Activated naive CD4-positive, alpha-beta T cell treated with anti-CD3 and anti-CD28 coated beads, Interleukin-2, amount 10 ng/mL, durations not matched to agents 7 days and 5 days (primary cell): ENCODE measurements around the gene MXD3.

ENCODE experiments used
- CTCF ChIA-PET: fragments of 350-600 bp; sonication (Branson Sonifier 250); formaldehyde crosslinking; loops from one replicate; lab custom pipeline; 2021; ENCODE audit warnings: antibody characterized with exemption; lab: Charles Lee
- DNase-seq: peaks from one replicate; pipeline ENCODE4 v3.0.0-alpha.2; 2020
- H3K27ac Mint-ChIP-seq: one replicate; pipeline ENCODE4 v1.8.0; 2021; ENCODE audit warnings: mild to moderate bottlenecking, moderate library complexity, mixed read lengths
- H3K27me3 Mint-ChIP-seq: one replicate; pipeline ENCODE4 v1.8.0; 2021; ENCODE audit warnings: mild to moderate bottlenecking, mixed read lengths
- H3K36me3 Mint-ChIP-seq: one replicate; pipeline ENCODE4 v1.8.0; 2021; ENCODE audit warnings: mixed read lengths
- H3K4me1 Mint-ChIP-seq: one replicate; pipeline ENCODE4 v1.8.0; 2021; ENCODE audit warnings: mixed read lengths
- H3K4me3 Mint-ChIP-seq: one replicate; pipeline ENCODE4 v1.8.0; 2021; ENCODE audit warnings: mild to moderate bottlenecking, moderate library complexity, mixed read lengths
- H3K9me3 Mint-ChIP-seq: one replicate; pipeline ENCODE4 v1.8.0; 2021; ENCODE audit warnings: mixed read lengths

MXD3 gene

DNA sequence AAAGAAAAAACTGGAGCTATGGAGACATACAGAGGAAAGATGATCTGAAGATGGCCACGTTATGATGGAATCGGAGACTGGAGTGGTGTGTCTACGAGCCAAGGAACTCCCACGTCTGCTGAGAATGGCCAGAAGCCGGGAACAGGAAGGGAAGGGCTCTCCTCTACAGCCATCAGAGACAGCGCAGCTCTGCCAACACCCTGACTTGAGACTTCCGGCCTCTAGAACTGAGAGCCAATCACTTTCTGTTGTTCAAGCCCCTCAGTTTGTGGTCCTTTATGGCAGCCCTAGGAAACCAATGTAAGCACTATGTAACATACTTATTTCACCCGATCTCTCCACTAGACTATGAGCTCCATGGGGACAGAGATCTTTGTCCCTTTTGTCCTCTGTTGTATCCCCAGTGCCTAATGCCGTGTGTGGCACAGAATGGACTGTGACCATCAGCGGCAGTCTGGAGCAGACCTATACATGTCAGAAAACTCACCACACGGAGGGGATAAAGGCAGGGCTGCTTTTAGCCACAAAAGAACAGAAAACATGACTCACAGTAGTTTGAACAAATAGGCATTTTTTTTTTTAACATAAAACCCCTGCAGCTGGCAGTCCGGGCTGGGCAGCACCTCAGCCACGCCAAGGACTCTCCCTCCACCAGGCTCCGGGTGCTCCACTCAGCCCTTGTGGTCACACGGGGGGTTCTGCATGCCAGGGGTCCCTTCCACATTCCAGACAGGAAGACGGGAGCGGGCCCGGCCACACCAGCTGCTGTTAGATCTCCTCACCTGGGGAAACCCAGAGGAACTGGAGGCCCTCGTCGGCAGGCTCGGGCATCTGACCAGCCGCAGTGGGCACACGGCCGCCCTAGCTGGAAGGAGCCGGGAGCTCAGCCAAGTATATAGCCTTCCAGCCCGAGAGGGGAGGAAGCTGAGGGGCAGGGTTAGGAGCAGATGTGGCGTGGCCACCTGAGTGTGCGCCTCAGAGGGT is 16.1 kb upstream of the MXD3 start:
- Mint-ChIP-seq H3K9me3 (no peaks in the 10 kb centered on the region), H3K27ac (peak overlapping the region; percentile 59), H3K4me3 (no peak overlapping the region), H3K27me3 (no peaks in the 10 kb centered on the region), H3K36me3 (peaks cover 22% of the 10 kb centered on the region), H3K4me1 (peaks cover 24% of the 10 kb centered on the region)
- CTCF ChIA-PET, result interaction anchor here (1.0 to 2.3 kb wide), 2 partner anchors 9 to 12 kb away, joined by 4 to 10 read pairs; no protein-coding TSS in a partner anchor
- DNase-seq, result no peak

DNA sequence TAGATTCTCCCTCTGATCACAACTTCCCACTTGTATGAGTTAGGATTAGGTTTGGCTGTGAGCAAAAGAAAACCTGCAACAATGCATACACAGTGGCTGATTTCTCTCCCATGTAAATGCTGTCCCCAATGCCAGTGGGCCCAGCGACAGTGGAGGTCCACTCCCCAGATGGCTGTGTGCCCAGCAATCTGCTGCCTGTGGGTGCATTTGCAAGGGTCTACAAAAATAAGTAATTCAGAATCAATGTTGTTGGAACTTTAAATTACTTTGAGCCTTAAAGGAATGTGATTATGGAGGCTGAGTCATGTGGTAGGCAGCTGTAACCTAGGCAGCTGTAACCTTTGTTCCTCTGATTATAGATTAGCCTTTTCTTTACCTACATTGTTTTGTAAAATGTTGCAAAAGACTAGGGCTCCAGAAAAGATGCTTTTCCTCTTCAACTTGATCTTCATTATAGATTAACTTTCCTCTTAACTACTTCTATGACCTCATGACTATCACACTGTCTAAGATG is 14.2 kb upstream of the MXD3 start:
- CTCF ChIA-PET, result interaction anchor here (1.1 kb wide), 1 partner anchor 9 kb away, joined by 4 read pairs; no protein-coding TSS in a partner anchor
- no peak overlapping the region for H3K4me3 Mint-ChIP-seq
- H3K9me3 Mint-ChIP-seq, result no peaks in the 10 kb centered on the region
- H3K36me3 Mint-ChIP-seq, result peaks cover 21% of the 10 kb centered on the region
- no peak overlapping the region for H3K27ac Mint-ChIP-seq
- H3K27me3 Mint-ChIP-seq, result no peaks in the 10 kb centered on the region
- H3K4me1 Mint-ChIP-seq, result peaks cover 26% of the 10 kb centered on the region
- no peak for DNase-seq

DNA sequence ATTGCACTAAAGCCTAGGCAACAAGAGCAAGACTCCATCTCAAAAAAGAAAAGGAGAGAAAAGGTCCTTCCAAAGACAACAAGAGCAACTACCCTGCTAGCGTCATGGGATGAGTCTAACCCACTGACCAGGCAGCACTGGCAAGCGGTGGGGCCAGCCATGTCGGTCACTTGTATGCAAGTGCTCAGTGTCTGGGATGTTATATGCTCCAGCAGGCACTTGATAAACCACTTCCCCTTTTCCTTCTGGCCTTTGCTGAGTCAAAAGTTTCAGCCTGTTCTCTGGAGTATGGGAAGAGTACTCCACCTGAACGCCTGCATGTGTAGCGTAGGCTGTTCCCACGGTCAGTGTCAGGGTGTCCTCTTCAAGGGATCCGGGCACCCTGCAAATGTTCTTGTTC is 9.2 kb upstream of the MXD3 start:
- peaks cover 20% of the 10 kb centered on the region for H3K36me3 Mint-ChIP-seq
- peaks cover 3% of the 10 kb centered on the region for H3K9me3 Mint-ChIP-seq
- CTCF ChIA-PET, result interaction anchor here (1.2 to 3.4 kb wide), 3 partner anchors 50 to 208 kb away, joined by 3 to 18 read pairs (median 4); no protein-coding TSS in a partner anchor
- no peak for DNase-seq
- no peaks in the 10 kb centered on the region for H3K27me3 Mint-ChIP-seq
- H3K4me1 Mint-ChIP-seq, result peaks cover 38% of the 10 kb centered on the region
- H3K27ac Mint-ChIP-seq, result no peak overlapping the region
- no peak overlapping the region for H3K4me3 Mint-ChIP-seq

DNA sequence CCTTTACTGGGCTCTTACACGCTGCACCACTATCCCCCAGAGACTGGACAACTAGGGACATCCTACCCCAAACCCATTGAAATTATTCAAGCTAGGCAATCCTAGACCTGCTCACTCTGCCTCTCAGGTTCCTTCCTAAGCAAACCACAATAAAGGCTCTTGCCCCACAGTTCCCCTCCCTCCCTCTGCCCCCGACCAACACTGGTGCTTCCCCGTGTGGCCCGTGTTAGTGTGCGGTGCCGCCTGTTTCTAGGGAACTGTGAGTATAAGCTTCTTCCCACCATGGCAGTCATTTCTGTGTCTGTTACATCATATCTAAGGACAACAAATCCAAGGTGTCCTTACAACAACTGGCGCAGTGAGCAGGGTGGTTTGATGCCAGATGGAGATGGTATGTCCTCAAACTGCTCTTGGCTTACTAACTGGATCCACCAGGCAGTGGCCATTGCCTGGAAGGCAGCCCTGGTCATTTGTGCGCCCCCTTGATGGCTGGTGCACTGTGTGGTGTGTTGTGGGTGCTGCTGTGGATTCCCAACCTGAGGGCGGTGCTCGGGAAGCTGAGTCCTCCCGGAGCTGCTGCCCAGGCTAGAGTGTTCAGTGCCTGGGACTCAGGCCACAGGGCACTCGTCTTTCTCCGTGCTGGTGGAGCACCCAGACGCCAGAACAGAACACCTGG is 8.4 kb upstream of the MXD3 start:
- H3K4me3 Mint-ChIP-seq, result no peak overlapping the region
- H3K27ac Mint-ChIP-seq, result peak overlapping the region; percentile 2
- DNase-seq, result no peak
- peaks cover 20% of the 10 kb centered on the region for H3K36me3 Mint-ChIP-seq
- no peaks in the 10 kb centered on the region for H3K27me3 Mint-ChIP-seq
- H3K9me3 Mint-ChIP-seq, result peaks cover 3% of the 10 kb centered on the region
- peaks cover 41% of the 10 kb centered on the region for H3K4me1 Mint-ChIP-seq
- CTCF ChIA-PET, result interaction anchor here (0.9 to 4.4 kb wide), 10 partner anchors 10 to 207 kb away, joined by 3 to 22 read pairs (median 7); no protein-coding TSS in a partner anchor

DNA sequence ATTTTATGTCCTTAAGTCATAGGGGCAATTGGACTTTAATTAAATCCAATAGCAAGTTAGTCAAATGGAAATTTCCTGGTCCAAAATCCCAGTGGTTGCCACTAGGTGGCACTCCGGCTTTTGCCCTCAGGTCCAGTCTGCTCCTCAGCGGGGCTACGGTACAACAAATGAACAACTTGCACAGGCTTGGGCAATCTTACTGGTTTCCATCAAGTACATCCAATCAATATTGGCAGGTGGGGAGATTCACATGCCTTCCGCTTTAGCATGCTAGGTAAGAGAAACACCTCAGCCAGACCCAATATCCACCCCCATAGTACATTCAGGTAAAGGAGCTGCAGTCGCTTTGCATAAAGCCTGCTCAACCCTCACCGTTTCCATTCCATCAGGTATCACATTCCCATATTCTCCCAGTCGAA is 6.3 kb upstream of the MXD3 start:
- peaks cover 3% of the 10 kb centered on the region for H3K9me3 Mint-ChIP-seq
- CTCF ChIA-PET, result interaction anchor here (0.7 to 7.7 kb wide), 28 partner anchors 8 to 206 kb away, joined by 3 to 60 read pairs (median 4); partner anchors contain the start of genes LMAN2 and SLC34A1
- peak; percentile 85 for DNase-seq
- no peak overlapping the region for H3K27ac Mint-ChIP-seq
- H3K4me3 Mint-ChIP-seq, result no peak overlapping the region
- H3K27me3 Mint-ChIP-seq, result no peaks in the 10 kb centered on the region
- H3K4me1 Mint-ChIP-seq, result peaks cover 44% of the 10 kb centered on the region
- peaks cover 18% of the 10 kb centered on the region for H3K36me3 Mint-ChIP-seq

DNA sequence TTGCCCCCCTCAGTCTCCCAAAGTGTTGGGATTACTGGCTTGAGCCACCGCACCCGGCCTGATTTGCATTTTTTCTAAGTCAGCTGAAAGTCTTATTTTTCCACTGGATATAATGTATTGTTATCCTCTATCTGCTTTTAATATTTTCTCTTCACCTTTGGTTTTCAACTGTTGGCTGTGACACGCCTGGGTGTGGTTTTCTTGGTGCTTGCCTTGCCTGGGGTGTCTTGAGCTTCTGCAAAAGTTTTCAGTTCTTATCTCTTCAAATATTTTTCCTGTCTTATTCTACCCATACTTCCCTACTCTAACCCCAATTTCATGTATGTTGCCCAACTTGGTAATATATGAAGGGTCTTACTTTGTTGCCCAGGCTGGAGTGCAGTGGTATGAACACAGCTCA is 4.3 kb upstream of the MXD3 start:
- no peak overlapping the region for H3K4me3 Mint-ChIP-seq
- peaks cover 3% of the 10 kb centered on the region for H3K9me3 Mint-ChIP-seq
- peaks cover 46% of the 10 kb centered on the region for H3K4me1 Mint-ChIP-seq
- H3K36me3 Mint-ChIP-seq, result peaks cover 15% of the 10 kb centered on the region
- CTCF ChIA-PET, result interaction anchor here (0.7 to 7.7 kb wide), 13 partner anchors 9 to 202 kb away, joined by 3 to 60 read pairs (median 5); partner anchors contain the start of gene SLC34A1
- H3K27ac Mint-ChIP-seq, result no peak overlapping the region
- DNase-seq, result no peak
- H3K27me3 Mint-ChIP-seq, result no peaks in the 10 kb centered on the region

DNA sequence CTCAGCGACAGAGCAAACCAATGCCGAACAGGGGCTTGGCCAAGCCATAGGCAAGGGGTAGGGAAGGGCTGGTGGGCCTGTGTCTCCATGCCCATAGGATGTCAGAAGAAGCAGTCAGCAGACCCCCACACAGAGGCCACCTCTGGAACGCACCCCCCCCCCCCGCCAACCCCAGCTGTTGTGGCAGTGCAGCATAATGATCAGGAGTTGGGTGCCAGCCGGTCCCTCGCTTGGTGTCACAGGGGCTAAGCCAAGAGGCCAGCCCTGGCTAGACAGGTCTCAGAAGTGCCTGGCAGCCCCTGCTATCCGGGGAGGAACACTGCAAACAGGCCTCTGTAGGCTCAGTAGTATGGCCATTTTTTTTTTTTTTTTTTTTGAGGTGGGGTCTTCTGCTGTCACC is 3.7 kb upstream of the MXD3 start:
- DNase-seq, result no peak
- peaks cover 51% of the 10 kb centered on the region for H3K4me1 Mint-ChIP-seq
- peaks cover 19% of the 10 kb centered on the region for H3K36me3 Mint-ChIP-seq
- H3K27ac Mint-ChIP-seq, result no peak overlapping the region
- no peak overlapping the region for H3K4me3 Mint-ChIP-seq
- CTCF ChIA-PET, result interaction anchor here (0.9 to 7.7 kb wide), 7 partner anchors 13 to 202 kb away, joined by 3 to 60 read pairs (median 6); partner anchors contain the start of gene SLC34A1
- H3K9me3 Mint-ChIP-seq, result peaks cover 3% of the 10 kb centered on the region
- H3K27me3 Mint-ChIP-seq, result no peaks in the 10 kb centered on the region

DNA sequence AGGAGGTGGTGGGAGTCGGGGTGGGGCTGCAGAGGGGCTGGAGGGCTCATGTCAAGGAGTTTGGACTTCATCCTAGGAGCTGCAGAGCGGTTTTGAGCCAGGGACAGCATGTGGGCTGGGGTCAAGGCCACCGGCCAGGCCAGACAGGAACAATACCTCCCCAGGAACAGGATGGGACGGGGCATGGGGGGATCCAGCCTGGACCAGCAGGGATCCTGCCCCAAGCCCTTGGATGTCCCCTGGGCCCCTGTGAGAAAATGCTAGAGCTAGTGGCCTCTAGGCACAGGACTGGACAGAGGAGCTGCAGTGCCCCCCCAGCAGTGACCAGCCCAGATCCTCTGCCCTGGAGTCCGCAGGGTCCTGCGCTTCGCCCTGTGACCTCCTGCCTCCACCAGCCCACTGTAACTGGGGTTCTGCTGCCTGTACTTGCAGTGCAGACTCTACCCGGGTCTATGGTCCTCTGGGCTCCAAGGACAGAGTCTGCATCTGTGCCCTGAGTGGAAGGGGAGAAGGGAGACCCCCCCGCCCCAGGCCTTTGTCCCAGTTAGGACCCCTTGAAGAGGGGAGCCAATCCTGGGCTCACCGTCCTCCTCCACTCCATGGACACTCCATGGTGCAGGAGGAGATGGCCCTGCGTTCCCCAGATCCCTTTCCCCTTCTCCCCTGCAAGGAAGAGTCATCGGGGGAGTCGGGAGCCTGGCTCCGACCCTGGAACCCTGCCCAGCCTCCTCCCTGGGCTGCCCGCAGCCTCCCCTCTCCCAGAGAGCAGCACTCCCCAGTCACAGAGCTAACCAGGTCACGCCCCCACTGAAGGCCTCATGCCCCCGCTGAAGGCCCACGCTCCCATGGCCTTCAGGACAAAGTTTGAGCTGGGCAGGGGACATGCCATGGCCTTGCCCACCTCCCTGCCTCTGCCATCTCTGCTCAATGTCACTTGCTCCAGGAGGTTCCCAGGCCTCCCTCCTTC is 3.0 kb upstream of the MXD3 start:
- Mint-ChIP-seq H3K36me3 (peaks cover 16% of the 10 kb centered on the region), H3K27ac (peak overlapping the region; percentile 55), H3K27me3 (no peaks in the 10 kb centered on the region), H3K4me1 (peaks cover 51% of the 10 kb centered on the region), H3K9me3 (peaks cover 1% of the 10 kb centered on the region), H3K4me3 (peak overlapping the region; percentile 18)
- CTCF ChIA-PET, result interaction anchor here (2.1 to 7.9 kb wide), 4 partner anchors 70 to 201 kb away, joined by 6 to 75 read pairs (median 34); partner anchors contain the start of gene SLC34A1
- no peak for DNase-seq

DNA sequence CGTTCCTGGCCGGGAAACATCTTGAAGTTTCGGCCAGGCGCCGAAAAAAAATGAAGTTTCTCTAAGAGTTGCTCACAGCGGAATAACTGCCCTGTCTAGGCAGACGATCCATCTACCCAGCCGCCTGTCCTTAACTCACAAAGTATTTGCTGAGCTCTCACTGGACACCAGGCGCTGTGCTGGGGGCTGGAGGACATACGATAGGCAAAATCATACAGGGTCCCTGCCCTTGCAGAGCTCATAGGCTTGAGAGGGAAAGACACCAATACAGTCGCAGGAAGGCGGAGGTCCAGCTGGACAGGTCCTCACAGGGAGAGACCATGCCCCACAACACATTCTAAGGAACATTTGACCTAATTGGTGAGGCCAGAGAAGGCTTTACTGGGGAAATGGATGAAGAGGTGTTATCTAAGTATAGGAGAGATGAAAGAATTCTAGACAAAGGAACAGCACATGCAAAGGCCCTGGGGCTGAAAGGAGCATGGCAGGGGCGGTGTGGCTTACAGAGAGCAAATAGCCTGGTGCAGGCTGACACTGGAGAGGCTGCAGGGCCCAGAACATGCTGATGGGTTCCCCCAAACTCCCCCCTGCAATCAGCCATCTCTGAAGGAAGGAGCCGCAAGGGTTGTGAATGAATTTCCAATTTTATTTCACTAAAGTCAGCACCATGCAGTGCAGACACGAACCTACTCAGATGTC is 2.0 kb upstream of the MXD3 start:
- Mint-ChIP-seq H3K36me3 (peaks cover 20% of the 10 kb centered on the region), H3K4me3 (no peak overlapping the region), H3K27me3 (no peaks in the 10 kb centered on the region), H3K4me1 (peaks cover 57% of the 10 kb centered on the region), H3K9me3 (no peaks in the 10 kb centered on the region), H3K27ac (peak overlapping the region; percentile 81)
- CTCF ChIA-PET, result interaction anchor here (1.3 to 7.9 kb wide), 7 partner anchors 56 to 200 kb away, joined by 4 to 75 read pairs (median 13); no protein-coding TSS in a partner anchor
- no peak for DNase-seq

DNA sequence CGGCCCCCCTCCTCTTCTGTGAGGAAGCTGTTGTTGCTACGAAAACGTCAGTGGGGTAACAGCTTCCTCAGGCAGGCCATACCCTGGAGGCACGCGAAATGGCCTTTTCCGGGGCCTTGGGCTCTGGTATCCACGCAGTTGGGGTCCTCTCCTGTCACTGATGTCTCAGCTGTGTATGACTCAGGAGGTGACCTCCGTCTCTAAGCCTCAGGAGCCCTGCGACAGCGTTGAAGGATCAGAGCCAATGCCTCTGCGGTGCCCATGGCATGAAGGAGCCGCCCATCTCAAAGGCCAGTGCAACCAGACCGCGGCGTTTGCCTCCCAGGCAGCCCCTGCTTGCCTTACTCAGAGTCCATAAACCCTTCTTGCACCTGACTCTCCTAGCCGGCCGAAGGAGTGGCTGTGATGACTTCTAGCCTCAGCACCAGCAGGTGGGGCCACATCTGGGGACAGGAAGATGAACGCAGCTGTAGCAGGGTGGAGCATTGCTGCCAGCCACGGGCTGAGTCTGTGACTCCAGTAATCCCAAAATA is 1.0 kb upstream of the MXD3 start:
- peaks cover 26% of the 10 kb centered on the region for H3K36me3 Mint-ChIP-seq
- no peaks in the 10 kb centered on the region for H3K9me3 Mint-ChIP-seq
- H3K27ac Mint-ChIP-seq, result peak overlapping the region; percentile 94
- H3K4me3 Mint-ChIP-seq, result peak overlapping the region; percentile 100
- H3K4me1 Mint-ChIP-seq, result peaks cover 56% of the 10 kb centered on the region
- peak; percentile 76 for DNase-seq
- CTCF ChIA-PET, result interaction anchor here (0.9 to 7.9 kb wide), 9 partner anchors 9 to 199 kb away, joined by 3 to 75 read pairs (median 9); partner anchors contain the start of genes PRELID1 and RAB24
- H3K27me3 Mint-ChIP-seq, result no peaks in the 10 kb centered on the region

DNA sequence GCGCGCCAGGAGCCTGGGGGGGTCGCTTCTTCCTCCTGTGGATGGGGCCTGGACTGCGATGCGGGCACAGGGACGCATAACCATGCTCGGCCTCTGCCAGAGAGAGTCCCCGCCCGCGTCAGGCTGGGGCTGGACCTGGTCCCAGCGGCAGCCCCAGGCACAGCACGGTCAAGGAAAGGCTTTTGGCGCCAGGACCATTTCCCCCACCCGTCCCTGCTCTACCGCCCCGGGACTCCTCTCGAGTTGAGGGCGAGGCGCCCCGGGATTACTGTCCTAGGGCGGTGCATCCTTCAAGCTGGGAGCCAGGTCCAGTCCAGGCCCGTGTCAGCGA is 341 bp downstream of the MXD3 start:
- Mint-ChIP-seq H3K4me3 (peak overlapping the region; percentile 100), H3K4me1 (peaks cover 63% of the 10 kb centered on the region), H3K27ac (peak overlapping the region; percentile 81)

More for the DNA sequence above, 341 bp downstream of the MXD3 start:
- H3K27me3 Mint-ChIP-seq, result no peaks in the 10 kb centered on the region
- H3K36me3 Mint-ChIP-seq, result peaks cover 29% of the 10 kb centered on the region
- CTCF ChIA-PET, result interaction anchor here (2.2 to 7.9 kb wide), 7 partner anchors 15 to 198 kb away, joined by 9 to 75 read pairs (median 17); partner anchors contain the start of genes LMAN2 and RGS14
- DNase-seq, result no peak
- no peaks in the 10 kb centered on the region for H3K9me3 Mint-ChIP-seq
